Endothelial cell of umbilical vein (primary cell): ENCODE data around the gene RYR2. TPM values are rescaled to one million over a fixed set of nuclear protein-coding genes. Genes with fewer than 3 reads are reported as not detected.

Experiments
- BruUV-seq: library from RNA; stranded (reverse); fragments of 400-500 nt; replicated peaks from 2 replicates; lab custom pipeline; 2021; lab: Mats Ljungman, UMichigan
- CTCF ChIA-PET: fragments of 300-600, 350-600 bp; sonication (Branson Sonifier 250); formaldehyde crosslinking; loops from one replicate; lab custom pipeline; 2021; ENCODE audit warnings: antibody characterized with exemption, inconsistent platforms; lab: Charles Lee
- POLR2A ChIA-PET: fragments of 300-600, 350-600 bp; sonication (Branson Sonifier 250); formaldehyde crosslinking; loops from one replicate; lab custom pipeline; 2021; ENCODE audit warnings: antibody characterized with exemption, inconsistent platforms; lab: Charles Lee
- DNase-seq: peaks from one replicate; pipeline ENCODE4 v3.0.0-alpha.2; 2011; ENCODE audit warnings: low read depth, low spot score
- FAIRE-seq: peaks from 2 replicates; lab custom pipeline; 2011; peaks lifted over from hg19 to GRCh38; lab: Jason Lieb, UNC
- H2AFZ ChIP-seq: 2 replicates; pipeline ENCODE4 v1.6.0; 2012; ENCODE audit warnings: low read depth, low read length, control low read depth, inconsistent platforms
- H3K27ac ChIP-seq: 2 replicates; pipeline ENCODE4 v1.5.1; 2011; ENCODE audit warnings: low read depth, mild to moderate bottlenecking, control low read depth, low read length, moderate library complexity; ENCODE audit not compliant: insufficient read depth
- H3K27me3 ChIP-seq, 2 experiments: 2 replicates each; pipeline versions ENCODE4 v1.6.0 to v1.6.1; 2011; ENCODE audit warnings: low read length in 2 of 2, mixed read lengths in 1 of 2; ENCODE audit not compliant: control insufficient read depth in 2 of 2, insufficient read depth in 2 of 2
- H3K36me3 ChIP-seq, 2 experiments: 2 replicates in 1 of 2; 3 replicates in 1 of 2; pipeline ENCODE4 v1.5.1; 2011; ENCODE audit warnings: low read length in 2 of 2, mild to moderate bottlenecking in 1 of 2, moderate library complexity in 1 of 2; ENCODE audit not compliant: control insufficient read depth in 2 of 2, insufficient read depth in 2 of 2; ENCODE audit errors: extremely low read depth in 1 of 2
- H3K4me1 ChIP-seq: 3 replicates; pipeline ENCODE4 v1.5.1; 2011; ENCODE audit warnings: mild to moderate bottlenecking, low read length; ENCODE audit not compliant: control insufficient read depth, insufficient read depth; ENCODE audit errors: extremely low read depth
- H3K4me2 ChIP-seq: 2 replicates; pipeline ENCODE4 v1.6.1; 2011; ENCODE audit warnings: low read length, control low read depth, mixed read lengths; ENCODE audit not compliant: insufficient read depth
- H3K4me3 ChIP-seq, 3 experiments: fragments of 200-600 bp in 1 of 3; sonication (generic), shearing (Covaris generic) in 1 of 3; replicated peaks in 1 of 3; 2 replicates each; pipeline ENCODE4 v1.5.1; 2011 to 2016; ENCODE audit warnings: control low read depth in 3 of 3, low read length in 3 of 3, mild to moderate bottlenecking in 2 of 3, inconsistent platforms in 1 of 3, low read depth in 1 of 3, moderate library complexity in 1 of 3; ENCODE audit not compliant: insufficient read depth in 1 of 3
- H3K79me2 ChIP-seq: 2 replicates; pipeline ENCODE4 v1.6.0; 2012; ENCODE audit warnings: low read length, inconsistent platforms; ENCODE audit not compliant: control insufficient read depth, insufficient read depth
- H3K9ac ChIP-seq: replicated peaks from 2 replicates; pipeline ENCODE3; 2011; ENCODE audit warnings: low read length, control low read depth; ENCODE audit not compliant: insufficient read depth; ENCODE audit errors: extremely low read depth
- H3K9me1 ChIP-seq: replicated peaks from 3 replicates; pipeline ENCODE4 v1.6.0; 2011; ENCODE audit warnings: mild to moderate bottlenecking, low read length; ENCODE audit not compliant: control insufficient read depth, insufficient read depth; ENCODE audit errors: extremely low read depth
- H3K9me3 ChIP-seq: replicated peaks from 2 replicates; pipeline ENCODE4 v1.5.1; 2012; ENCODE audit warnings: low read length, inconsistent platforms; ENCODE audit not compliant: control insufficient read depth, insufficient read depth
- H4K20me1 ChIP-seq: replicated peaks from 2 replicates; pipeline ENCODE3; 2011; ENCODE audit warnings: mild to moderate bottlenecking, low read length; ENCODE audit not compliant: control insufficient read depth, insufficient read depth; ENCODE audit errors: extremely low read depth
- EZH2 ChIP-seq: IDR thresholded peaks from 2 replicates; pipeline ENCODE4 v1.6.1; 2012; ENCODE audit warnings: borderline replicate concordance, low read depth, mild to moderate bottlenecking, moderate library complexity, low read length, inconsistent platforms; ENCODE audit not compliant: severe bottlenecking
- FOS ChIP-seq: IDR thresholded peaks from 2 replicates; pipeline ENCODE4 v1.6.1; 2011; ENCODE audit warnings: mild to moderate bottlenecking, low read length, moderate library complexity, borderline replicate concordance; ENCODE audit not compliant: insufficient read depth
- GATA2 ChIP-seq: IDR thresholded peaks from 2 replicates; pipeline ENCODE4 v1.7.0; 2011; ENCODE audit warnings: low read depth, mild to moderate bottlenecking, moderate library complexity, mixed read lengths, low read length; ENCODE audit not compliant: insufficient read length, insufficient read depth
- JUN ChIP-seq: IDR thresholded peaks from 2 replicates; pipeline ENCODE4 v1.6.1; 2011; ENCODE audit warnings: borderline replicate concordance, low read depth; ENCODE audit not compliant: insufficient read length, insufficient read depth
- MYC ChIP-seq: IDR thresholded peaks from one replicate; pipeline ENCODE4 v1.6.1; 2011; ENCODE audit warnings: mild to moderate bottlenecking, low read depth, low read length
- POLR2A ChIP-seq: IDR thresholded peaks from 2 replicates; pipeline ENCODE4 v1.6.1; 2012; ENCODE audit warnings: low read depth, mild to moderate bottlenecking, control low read depth, low read length
- POLR2AphosphoS5 ChIP-seq: IDR thresholded peaks from 2 replicates; pipeline ENCODE4 v1.6.1; 2012; ENCODE audit warnings: low read depth, mild to moderate bottlenecking, control low read depth, low read length, moderate library complexity; ENCODE audit not compliant: insufficient read depth
- dilution Hi-C: fragments of 300-500 bp; cut with MboI; formaldehyde crosslinking; loops from one replicate; pipeline ENCODE4 v1.15.0; 2019; ENCODE audit warnings: low sequenced_read_pairs; ENCODE audit not compliant: extremely low pct_ligation_motif_present
- intact Hi-C: fragments of 100-400 bp; cut with micrococcal nuclease; formaldehyde crosslinking; loops from one replicate; pipeline ENCODE4 v1.10.0; 2022
- polyA plus RNA-seq, 4 experiments: library from polyadenylated mRNA; depleted of rRNA in 3 of 4; stranded (reverse) in 3 of 4; unstranded in 1 of 4; fragments of >200 nt; gene quantifications; 2 replicates each; pipeline versions ENCODE4 v1.2.1 to v1.2.3, GENCODE V29; 2011 to 2012; ENCODE audit warnings: missing spikeins in 1 of 4
- total RNA-seq: library from RNA; stranded (reverse); gene quantifications from 2 replicates; pipeline ENCODE4 v1.2.3, GENCODE V29; 2021
- TF ChIP-seq, protein P1 (sequence below), 2 donors: IDR thresholded peaks; 1 replicate in 1 of 2; 2 replicates in 1 of 2; pipeline ENCODE4 v1.5.1; 2011; ENCODE audit warnings: low read length in 2 of 2, mild to moderate bottlenecking in 2 of 2, moderate library complexity in 2 of 2, control low read depth in 1 of 2, inconsistent platforms in 1 of 2, low read depth in 1 of 2; ENCODE audit not compliant: insufficient read depth in 1 of 2; ENCODE audit errors: extremely low read depth in 1 of 2
- TF ChIP-seq, protein P2 (sequence below): IDR thresholded peaks from 2 replicates; pipeline ENCODE4 v1.6.1; 2011; ENCODE audit not compliant: insufficient read depth, insufficient read length

Gene RYR2
- total and polyA plus RNA-seq, 2 donors (not counting 3 experiments of a cell fraction or from before 2014, with no cell fraction given), result not detected

- CTCF ChIA-PET, result no interaction called here
- POLR2A ChIA-PET, result no interaction called here
- FAIRE-seq, result no peak
Measured at GRCh38 chr1:237340892-237341291, 298.9 kb downstream of the RYR2 start.

GRCh38 chr1:237341391-237341790 lies 299.4 kb downstream of the RYR2 start:
- Histone ChIP-seq H3K4me1 (no peaks in the 10 kb centered on the region), H3K4me3 (no peak overlapping the region), H3K79me2 (no peaks in the 10 kb centered on the region), H3K9me1 (no peaks in the 10 kb centered on the region), H3K9me3 (peaks cover 4% of the 10 kb centered on the region), H3K9ac (no peak overlapping the region), H3K4me2 (no peak overlapping the region), H4K20me1 (no peaks in the 10 kb centered on the region), H2AFZ (no peak overlapping the region), H3K36me3 (no peaks in the 10 kb centered on the region), H3K27me3 (no peaks in the 10 kb centered on the region), H3K27ac (no peak overlapping the region)
- dilution Hi-C loops (no loop called here), intact Hi-C loops (no loop called here)
- FAIRE-seq, result no peak
- no peak for DNase-seq
- BruUV-seq, result no TSS peak
- ChIA-PET POLR2A (no interaction called here), CTCF (no interaction called here)
- TF ChIP-seq, protein P1, sequence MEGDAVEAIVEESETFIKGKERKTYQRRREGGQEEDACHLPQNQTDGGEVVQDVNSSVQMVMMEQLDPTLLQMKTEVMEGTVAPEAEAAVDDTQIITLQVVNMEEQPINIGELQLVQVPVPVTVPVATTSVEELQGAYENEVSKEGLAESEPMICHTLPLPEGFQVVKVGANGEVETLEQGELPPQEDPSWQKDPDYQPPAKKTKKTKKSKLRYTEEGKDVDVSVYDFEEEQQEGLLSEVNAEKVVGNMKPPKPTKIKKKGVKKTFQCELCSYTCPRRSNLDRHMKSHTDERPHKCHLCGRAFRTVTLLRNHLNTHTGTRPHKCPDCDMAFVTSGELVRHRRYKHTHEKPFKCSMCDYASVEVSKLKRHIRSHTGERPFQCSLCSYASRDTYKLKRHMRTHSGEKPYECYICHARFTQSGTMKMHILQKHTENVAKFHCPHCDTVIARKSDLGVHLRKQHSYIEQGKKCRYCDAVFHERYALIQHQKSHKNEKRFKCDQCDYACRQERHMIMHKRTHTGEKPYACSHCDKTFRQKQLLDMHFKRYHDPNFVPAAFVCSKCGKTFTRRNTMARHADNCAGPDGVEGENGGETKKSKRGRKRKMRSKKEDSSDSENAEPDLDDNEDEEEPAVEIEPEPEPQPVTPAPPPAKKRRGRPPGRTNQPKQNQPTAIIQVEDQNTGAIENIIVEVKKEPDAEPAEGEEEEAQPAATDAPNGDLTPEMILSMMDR (IDR thresholded peaks at IDR 0.05; ENCODE audit: extremely low read depth in 1 of 2, insufficient read depth in 1 of 2, low read depth in 1 of 2, low read length in 2 of 2), result no peak
- TF ChIP-seq FOS (no peak), POLR2AphosphoS5 (no peak), EZH2 (no peak), JUN (no peak), GATA2 (no peak), MYC (no peak), POLR2A (no peak)
- TF ChIP-seq, protein P2, sequence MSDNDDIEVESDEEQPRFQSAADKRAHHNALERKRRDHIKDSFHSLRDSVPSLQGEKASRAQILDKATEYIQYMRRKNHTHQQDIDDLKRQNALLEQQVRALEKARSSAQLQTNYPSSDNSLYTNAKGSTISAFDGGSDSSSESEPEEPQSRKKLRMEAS, result no peak

More at GRCh38 chr1:237340892-237341291, 298.9 kb downstream of the RYR2 start:
- Histone ChIP-seq H4K20me1 (no peaks in the 10 kb centered on the region), H3K27me3 (no peaks in the 10 kb centered on the region), H3K79me2 (no peaks in the 10 kb centered on the region), H3K4me2 (no peak overlapping the region), H3K27ac (no peak overlapping the region), H3K4me3 (no peak overlapping the region), H3K9ac (no peak overlapping the region), H3K9me3 (peaks cover 4% of the 10 kb centered on the region), H3K36me3 (no peaks in the 10 kb centered on the region), H3K4me1 (no peaks in the 10 kb centered on the region), H2AFZ (no peak overlapping the region), H3K9me1 (no peaks in the 10 kb centered on the region)
- TF ChIP-seq, protein P2, result no peak
- dilution Hi-C loops, result no loop called here
- intact Hi-C loops, result no loop called here
- no peak for DNase-seq
- no TSS peak for BruUV-seq
